Upper lobe of right lung (tissue), 1 donor: ENCODE data around the gene RPLP2. TPM values are rescaled to one million over a fixed set of nuclear protein-coding genes. Genes with fewer than 3 reads are reported as not detected.

Experiments
- ATAC-seq: fragments of 200-7000 bp; cut with Tn5 transposase; one replicate; pipeline ENCODE4 v1.9.1; 2020; ENCODE audit warnings: mild to moderate bottlenecking, moderate library complexity
- DNase-seq: peaks from one replicate; pipeline ENCODE4 v3.0.0-alpha.2; 2020
- H3K27ac ChIP-seq: fragments of 200-600 bp; one replicate; pipeline ENCODE4 v1.8.0; 2022
- H3K27me3 ChIP-seq: fragments of 200-600 bp; one replicate; pipeline ENCODE4 v1.8.0; 2022; ENCODE audit warnings: mild to moderate bottlenecking
- H3K36me3 ChIP-seq: fragments of 200-600 bp; one replicate; pipeline ENCODE4 v1.8.0; 2022
- H3K4me1 ChIP-seq: fragments of 200-600 bp; one replicate; pipeline ENCODE4 v1.8.0; 2022
- H3K4me3 ChIP-seq: fragments of 200-600 bp; one replicate; pipeline ENCODE4 v1.8.0; 2022; ENCODE audit warnings: mild to moderate bottlenecking
- H3K9me3 ChIP-seq: fragments of 200-600 bp; one replicate; pipeline ENCODE4 v1.8.0; 2022
- CTCF ChIP-seq: fragments of 200-600 bp; IDR thresholded peaks from one replicate; pipeline ENCODE4 v1.8.0; 2022; ENCODE audit warnings: antibody characterized with exemption
- intact Hi-C: fragments of 100-400 bp; cut with DNase I; formaldehyde crosslinking; loops from one replicate; pipeline ENCODE4 v1.11.0; 2022
- total RNA-seq: library from RNA; stranded (reverse); fragmentation: NEBNext Ultra II Directional; extraction: Animal tissue kit (Norgen Biotek cat#: 25700); gene quantifications from one replicate; pipeline ENCODE4 v1.2.1, GENCODE V29; 2021
- donor health status: DM: no; HTN: yes; CAD: no; lungs with severe emphysema.

The RPLP2 gene
- total RNA-seq, 1 donor from 2014 or later = 1,548 TPM

- ATAC-seq = peak; percentile 28
- Histone ChIP-seq H3K27me3 (peaks cover 9% of the 10 kb centered on the region), H3K27ac (peak overlapping the region; percentile 82), H3K9me3 (no peaks in the 10 kb centered on the region), H3K4me3 (peak overlapping the region; percentile 83), H3K4me1 (peaks cover 60% of the 10 kb centered on the region), H3K36me3 (peaks cover 25% of the 10 kb centered on the region)
- DNase-seq = peak; percentile 86
- intact Hi-C loops = no loop called here
- TF ChIP-seq CTCF = no peak
Measured at GRCh38 chr11:833114-833791, 23.5 kb downstream of the RPLP2 start.

GRCh38 chr11:833849-834311 is 24.1 kb downstream of the RPLP2 start:
- no peak for ATAC-seq
- intact Hi-C loops = no loop called here
- Histone ChIP-seq H3K27ac (peak overlapping the region; percentile 82), H3K27me3 (peaks cover 9% of the 10 kb centered on the region), H3K9me3 (no peaks in the 10 kb centered on the region), H3K4me3 (peak overlapping the region; percentile 83), H3K4me1 (peaks cover 57% of the 10 kb centered on the region), H3K36me3 (peaks cover 31% of the 10 kb centered on the region)
- TF ChIP-seq CTCF = no peak
- no peak for DNase-seq

GRCh38 chr11:834371-835316 is 24.9 kb downstream of the RPLP2 start:
- Histone ChIP-seq H3K27ac (peak overlapping the region; percentile 82), H3K4me1 (peaks cover 55% of the 10 kb centered on the region), H3K9me3 (no peaks in the 10 kb centered on the region), H3K4me3 (peak overlapping the region; percentile 83), H3K36me3 (peaks cover 39% of the 10 kb centered on the region), H3K27me3 (peaks cover 9% of the 10 kb centered on the region)
- intact Hi-C loops = no loop called here
- TF ChIP-seq CTCF = no peak
- peak; percentile 91 for DNase-seq
- peak; percentile 65 for ATAC-seq

GRCh38 chr11:836274-836673 is 26.5 kb downstream of the RPLP2 start:
- H3K27me3 ChIP-seq = no peaks in the 10 kb centered on the region
- H3K27ac ChIP-seq = no peak overlapping the region

GRCh38 chr11:836700-837099 is 26.9 kb downstream of the RPLP2 start:
- no peak overlapping the region for H3K4me3 ChIP-seq
- H3K4me1 ChIP-seq = peaks cover 53% of the 10 kb centered on the region
- H3K27me3 ChIP-seq = no peaks in the 10 kb centered on the region
- H3K9me3 ChIP-seq = no peaks in the 10 kb centered on the region
- H3K27ac ChIP-seq = no peak overlapping the region
- intact Hi-C loops = no loop called here
- no peak for TF ChIP-seq CTCF
- DNase-seq (no peak), ATAC-seq (no peak)
- peaks cover 50% of the 10 kb centered on the region for H3K36me3 ChIP-seq

More at GRCh38 chr11:836274-836673, 26.5 kb downstream of the RPLP2 start:
- Histone ChIP-seq H3K36me3 (peaks cover 50% of the 10 kb centered on the region), H3K4me3 (no peak overlapping the region), H3K4me1 (peaks cover 52% of the 10 kb centered on the region), H3K9me3 (no peaks in the 10 kb centered on the region)
- DNase-seq (no peak), ATAC-seq (no peak)
- intact Hi-C loops = no loop called here
- no peak for TF ChIP-seq CTCF
